HG03060 (cell line): Measurements from ENCODE around the gene TF.

Source experiments
- ATAC-seq: cut with Tn5 transposase; IDR thresholded peaks from one replicate; pipeline ENCODE4 v1.9.1; 2021; ENCODE audit warnings: low read depth, moderate number of reproducible peaks; ENCODE audit not compliant: unreplicated experiment

The TF gene

GRCh38 chr3:133804896-133805295 is 58.7 kb downstream of the TF start:
- no peak for ATAC-seq

DNA sequence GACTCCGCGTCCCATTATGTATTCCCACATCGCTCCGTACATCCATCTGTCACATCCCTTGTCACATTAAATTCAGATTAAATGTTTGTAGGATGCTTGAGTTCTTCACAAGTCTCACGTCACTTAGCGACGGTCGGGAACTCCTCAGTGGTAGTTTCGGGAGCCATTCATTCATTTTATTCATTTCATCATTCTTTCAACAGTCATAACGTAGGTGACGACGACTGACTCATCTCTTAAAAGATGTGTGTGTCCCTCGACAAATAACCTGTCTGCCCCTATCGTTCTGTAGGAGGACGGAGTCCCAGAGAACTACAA is 59.1 kb downstream of the TF start:
- no peak for ATAC-seq

- ATAC-seq = peak; percentile 94
Observed at GRCh38 chr3:133805702-133806475, 59.7 kb downstream of the TF start, which contains the start of gene SRPRB. Gene SRPRB, plus strand, starts transcription at chr3:133805815. Its CDS starts 34 bp downstream, at chr3:133805849.

DNA sequence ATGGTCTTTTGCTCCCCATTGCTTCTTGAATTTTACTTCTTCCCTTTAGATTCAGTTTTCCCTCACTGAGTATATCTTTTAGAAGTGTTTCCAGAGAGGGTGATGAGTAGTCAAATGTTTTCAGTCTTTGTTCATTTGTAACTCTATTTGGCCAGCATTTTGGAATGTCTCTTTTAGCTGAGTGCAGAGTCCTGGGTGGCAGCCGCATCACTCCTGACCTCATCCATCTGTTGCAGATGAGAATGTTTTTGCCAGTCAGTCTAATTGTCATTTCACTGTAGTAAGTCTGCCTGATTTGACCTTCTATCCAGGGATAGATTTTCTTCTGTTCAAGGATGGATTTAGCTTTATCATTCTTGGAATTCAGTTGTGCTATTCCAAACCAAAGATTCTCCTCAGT is 66.7 kb downstream of the TF start:
- no peak for ATAC-seq

DNA sequence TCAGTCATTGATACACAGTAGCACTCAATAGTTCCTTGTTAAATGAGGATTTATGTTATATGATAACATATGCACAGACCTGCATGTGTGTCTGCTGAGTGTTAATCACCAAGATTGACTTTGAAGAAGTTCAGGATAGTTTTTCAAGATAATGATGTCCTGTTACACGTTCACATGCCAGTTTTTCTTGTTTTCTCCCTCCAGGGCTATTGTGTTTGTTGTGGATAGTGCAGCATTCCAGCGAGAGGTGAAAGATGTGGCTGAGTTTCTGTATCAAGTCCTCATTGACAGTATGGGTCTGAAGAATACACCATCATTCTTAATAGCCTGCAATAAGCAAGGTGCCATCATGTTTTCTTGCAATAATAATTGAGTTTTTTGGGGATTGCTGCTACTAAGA is 69.2 kb downstream of the TF start:
- no peak for ATAC-seq

DNA sequence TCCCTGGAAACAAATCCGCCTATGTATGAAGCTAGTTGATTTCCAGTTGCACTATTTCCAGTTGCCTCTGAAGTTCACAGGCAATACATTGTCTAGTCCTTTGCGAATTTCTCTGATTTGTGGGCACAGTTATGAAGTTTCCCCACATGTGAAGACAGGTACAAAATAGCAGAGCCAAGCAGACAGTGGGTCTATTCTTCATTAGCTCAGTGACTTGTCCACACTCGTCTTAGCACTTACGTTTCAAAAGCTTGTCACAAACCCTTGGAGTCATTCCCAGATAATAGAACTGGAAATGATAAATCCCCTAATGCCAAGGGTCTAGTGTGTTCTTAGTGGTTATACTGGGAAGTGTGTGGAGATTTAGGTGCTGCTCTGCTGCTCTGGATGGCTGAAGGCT is 73.9 kb downstream of the TF start:
- no peak for ATAC-seq

GRCh38 chr3:133820889-133821675 is 74.9 kb downstream of the TF start:
- ATAC-seq = no peak

DNA sequence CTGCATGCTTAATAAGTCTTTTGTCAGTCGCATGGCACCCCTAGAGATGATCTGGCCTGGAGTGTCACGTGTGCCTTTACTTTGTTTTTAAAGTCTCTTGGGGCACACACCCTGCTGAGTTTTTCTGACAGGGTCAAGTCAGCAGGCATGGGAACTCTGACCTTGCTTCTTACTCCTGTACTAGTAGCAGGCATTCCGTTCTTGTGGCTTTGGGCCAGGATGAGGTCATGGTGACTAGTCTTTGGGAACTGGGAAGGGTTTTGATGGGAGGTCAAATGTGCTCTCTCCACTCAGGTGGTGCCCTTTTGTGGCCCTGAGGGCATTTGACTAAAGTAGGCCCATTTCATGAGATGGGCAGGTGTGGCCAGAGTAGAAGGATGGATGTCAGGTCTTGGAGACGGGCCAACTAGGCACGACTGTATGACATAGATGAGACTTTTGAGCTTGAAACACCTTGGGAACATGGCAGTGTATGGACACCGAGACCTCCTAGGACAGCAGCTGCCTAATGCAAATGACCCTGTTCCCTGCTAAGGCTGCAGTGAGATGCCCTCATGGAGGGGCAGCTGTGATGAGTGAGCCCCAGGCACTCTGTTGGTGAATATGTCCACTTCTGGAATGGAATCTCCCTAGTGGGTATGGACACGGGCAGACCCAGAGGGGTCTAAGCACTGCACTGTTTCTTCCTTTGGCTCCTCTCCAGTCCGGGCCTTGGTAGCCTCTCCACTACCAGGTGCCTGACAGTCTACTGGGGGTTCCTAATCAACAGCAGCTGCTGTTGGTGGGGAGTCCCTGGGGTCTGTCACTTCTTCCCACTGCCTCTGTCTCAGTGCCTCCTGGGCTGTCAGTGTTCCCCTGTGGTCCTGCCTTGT is 75.8 kb downstream of the TF start:
- no peak for ATAC-seq

GRCh38 chr3:133824961-133825485 is 78.8 kb downstream of the TF start:
- ATAC-seq = no peak

DNA sequence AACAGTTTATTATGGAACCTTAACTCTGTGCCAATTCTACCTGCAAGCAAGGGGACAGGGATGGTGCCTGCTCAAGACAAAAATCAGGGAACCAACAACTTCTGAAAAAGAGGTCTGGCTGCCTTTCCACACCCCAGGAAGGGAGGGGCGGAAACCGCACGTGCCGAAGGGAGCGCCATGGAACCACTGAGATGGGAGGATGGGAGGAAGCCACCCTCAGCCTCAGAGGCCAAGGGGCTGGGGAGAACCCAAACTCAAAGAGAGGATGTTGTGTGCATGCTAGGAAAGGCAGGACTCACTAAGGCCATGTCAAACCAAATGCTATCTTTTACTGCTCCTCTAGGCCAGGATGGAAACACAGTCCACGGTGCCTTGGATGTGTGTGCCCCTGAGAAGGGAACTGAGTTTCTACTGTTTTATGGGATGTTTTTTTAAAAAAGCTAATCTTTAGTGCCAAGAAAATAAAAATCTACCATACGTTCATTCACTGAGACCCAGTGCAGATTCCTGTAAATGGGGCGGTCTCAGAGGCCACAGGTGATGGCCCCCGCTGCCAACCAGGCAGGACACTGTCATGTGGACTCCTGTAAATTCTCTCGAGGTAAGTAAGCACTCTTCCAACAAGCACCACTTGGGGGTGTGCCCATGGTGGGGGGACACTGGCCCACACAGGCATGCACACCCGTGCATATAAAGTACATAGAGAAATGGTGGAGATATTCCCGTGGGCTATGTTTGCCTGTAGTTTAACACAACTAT is 80.0 kb downstream of the TF start:
- ATAC-seq = no peak

GRCh38 chr3:133827136-133827535 is 80.9 kb downstream of the TF start:
- ATAC-seq = no peak

DNA sequence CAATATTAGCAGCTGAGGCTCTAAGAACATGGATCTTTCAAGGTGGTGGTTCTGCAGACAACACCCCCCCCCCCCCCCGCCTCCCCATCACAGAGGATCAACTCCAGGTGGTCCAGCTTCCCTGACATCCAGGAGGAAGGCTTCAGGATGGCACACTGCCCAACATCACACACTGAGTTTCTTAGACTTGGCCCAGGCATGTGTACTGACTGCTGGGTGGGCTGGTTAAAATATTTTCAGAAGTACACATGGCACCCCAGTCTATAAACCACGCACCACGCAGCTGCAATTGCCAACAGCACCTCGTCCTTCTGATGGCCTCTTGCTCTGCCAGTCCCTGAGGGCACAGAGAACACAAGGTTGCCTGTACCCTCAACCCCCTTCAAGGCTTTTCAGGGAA is 81.5 kb downstream of the TF start:
- ATAC-seq = no peak

- ATAC-seq = no peak
Observed at GRCh38 chr3:133828576-133829309, 82.5 kb downstream of the TF start.

DNA sequence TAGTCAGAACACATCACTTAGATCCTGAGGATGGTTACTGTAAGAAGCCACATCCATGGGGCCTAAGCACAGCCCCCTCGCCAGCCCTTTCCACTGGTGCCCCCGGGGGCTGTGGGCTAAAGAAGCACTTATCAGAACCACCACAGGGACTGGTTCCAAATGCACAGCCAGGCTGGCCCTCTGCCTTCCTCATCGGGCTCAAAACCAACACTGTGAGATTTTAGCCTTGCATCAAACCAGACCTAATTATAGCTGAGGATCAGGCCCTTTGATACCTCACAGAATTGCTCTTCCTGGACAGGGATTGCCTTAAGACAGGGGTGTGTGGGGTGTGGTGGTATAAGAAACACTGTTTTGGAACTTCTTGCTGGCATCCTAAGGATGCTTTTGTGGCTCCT is 83.1 kb downstream of the TF start:
- ATAC-seq = no peak

DNA sequence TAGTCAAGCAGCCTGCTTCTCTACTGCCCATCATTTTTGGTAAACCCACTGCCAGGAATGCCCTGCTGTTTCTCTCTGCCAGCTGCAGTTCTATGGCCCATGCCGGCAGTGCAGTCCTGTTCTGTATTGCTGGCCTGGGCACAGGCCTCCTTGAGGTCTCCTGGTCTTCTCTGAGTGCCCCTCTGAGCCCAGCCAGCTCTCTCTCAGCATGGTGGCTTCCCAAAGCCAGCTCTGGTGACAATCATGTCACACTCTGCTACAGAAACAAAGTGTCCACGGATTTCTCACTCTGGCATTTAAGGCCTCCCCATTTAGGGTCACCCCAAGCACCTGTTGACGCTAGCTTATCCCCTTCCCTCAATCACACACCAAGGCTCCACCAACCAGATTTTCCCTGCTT is 83.9 kb downstream of the TF start:
- ATAC-seq = no peak

DNA sequence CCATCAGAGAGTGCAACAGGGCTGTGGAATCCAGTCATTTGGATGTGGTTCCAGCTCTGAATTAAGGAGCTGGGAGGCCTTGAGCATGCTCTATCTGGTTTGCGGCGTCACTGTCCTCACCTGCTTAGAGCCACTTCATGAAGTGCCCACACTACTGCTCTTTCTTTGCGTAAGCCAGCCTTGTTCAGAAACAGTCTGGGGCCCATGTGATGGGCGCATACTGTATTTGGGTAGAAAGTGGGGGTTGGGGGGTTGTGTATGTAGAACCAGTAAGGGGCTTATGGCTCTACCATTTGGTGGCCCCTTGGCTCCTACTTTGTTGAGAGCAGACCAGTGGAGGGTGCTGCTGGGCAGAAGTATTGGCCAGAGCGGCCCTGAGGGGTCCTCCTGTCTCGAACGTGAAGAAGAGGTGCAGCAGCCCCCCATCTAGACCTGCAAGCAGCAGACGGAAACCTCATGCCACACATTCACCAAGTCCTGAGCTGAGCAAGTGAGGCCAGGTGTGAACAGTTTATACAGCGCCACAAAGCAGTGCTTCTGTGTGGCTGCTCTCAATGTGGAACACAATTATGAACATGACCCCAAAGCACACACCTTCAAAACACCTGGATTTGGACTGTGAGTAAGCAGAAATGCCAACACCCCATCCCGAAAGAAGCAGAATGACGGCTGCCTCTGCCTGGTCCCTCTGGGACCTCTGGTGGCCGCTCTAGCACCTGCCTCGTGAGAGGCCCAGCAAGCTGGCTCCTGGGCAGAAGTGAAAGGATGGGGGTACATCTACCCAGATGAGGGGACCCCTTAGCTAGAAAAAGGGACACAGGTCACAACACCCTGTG is 86.0 kb downstream of the TF start:
- ATAC-seq = no peak

DNA sequence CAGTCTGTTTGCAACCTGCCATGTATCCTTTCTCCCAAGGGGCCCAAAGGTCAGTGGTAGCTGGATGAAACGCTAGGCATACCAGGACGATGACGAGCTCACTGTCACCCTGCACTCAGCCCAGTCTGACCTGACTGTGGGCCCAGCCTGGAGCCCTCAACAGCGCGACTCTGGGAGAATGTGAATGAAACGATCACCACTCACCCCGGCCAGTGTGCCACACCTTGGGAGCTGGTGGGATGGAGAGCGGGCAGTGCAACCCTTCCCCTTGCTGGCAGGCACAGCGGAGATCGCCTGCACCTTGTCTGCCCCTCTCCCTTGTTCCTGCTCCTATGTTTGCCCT is 86.6 kb downstream of the TF start:
- no peak for ATAC-seq

DNA sequence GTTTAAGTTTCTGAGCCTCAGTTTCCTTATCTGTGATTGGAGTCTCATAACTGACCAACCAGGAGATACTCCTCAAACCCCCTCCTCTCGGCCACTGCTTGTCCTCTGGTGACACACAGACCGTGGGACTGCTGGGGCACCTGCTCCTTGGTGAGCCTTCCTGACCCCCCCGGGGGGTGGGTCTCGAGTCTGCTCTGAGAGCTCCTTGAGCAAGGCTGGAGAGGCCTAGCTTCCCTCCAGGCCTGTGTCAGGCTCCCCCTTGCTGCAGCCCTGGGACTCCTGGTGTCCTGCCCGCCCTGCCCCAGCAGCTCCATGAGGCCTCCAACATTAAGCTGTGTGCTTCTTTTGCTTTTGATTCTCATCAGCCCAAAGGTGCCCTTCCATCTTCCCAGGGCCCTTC is 87.1 kb downstream of the TF start:
- no peak for ATAC-seq
